GM15510 (cell line): ENCODE results near the gene UBASH3B.

Experiments
- POLR2A ChIP-seq: IDR thresholded peaks from 3 replicates; pipeline ENCODE4 v1.6.1; 2011; ENCODE audit warnings: borderline replicate concordance; ENCODE audit not compliant: insufficient read length; ENCODE audit errors: extremely low read depth

UBASH3B gene

DNA sequence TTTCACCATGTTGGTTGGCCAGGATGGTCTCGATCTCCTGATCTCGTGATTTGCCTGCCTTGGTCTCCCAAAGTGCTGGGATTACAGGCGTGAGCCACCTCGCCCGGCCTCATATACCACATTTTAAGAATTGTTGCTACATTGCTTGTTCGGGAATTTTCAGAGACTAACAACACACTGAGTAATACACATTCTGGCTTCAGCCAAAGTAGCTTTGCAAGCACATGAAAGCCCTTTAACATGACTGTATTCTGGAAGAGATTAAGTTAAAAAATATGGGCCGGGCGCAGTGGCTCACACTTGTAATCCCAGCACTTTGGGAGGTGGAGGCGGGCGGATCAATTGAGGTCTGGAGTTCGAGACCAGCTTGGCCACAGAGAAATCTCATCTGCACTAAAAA, 197.7 kb downstream of the UBASH3B start:
- TF ChIP-seq POLR2A: no peak

DNA sequence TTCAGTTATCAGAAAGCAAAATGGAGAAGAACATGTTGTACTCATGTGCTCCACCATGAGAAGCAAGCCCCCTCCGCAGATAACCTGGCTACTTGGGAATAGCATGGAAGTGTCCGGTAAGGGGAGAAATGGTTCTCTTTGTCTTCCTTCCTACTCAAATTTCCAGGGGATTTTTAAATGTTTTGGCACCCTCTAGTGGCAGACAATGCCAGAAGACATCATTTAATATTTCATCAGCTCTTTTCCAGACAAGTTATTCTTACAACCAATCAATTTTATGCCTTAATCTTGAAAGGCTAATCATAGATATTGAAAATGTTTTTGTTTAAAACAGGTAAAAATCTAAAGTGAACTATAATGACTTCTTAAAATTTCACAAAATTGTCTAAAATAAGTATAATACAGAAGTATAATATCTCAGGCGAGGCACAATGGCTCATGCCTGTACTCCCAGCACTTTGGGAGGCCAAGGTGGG, 198.5 kb downstream of the UBASH3B start:
- TF ChIP-seq POLR2A: no peak

DNA sequence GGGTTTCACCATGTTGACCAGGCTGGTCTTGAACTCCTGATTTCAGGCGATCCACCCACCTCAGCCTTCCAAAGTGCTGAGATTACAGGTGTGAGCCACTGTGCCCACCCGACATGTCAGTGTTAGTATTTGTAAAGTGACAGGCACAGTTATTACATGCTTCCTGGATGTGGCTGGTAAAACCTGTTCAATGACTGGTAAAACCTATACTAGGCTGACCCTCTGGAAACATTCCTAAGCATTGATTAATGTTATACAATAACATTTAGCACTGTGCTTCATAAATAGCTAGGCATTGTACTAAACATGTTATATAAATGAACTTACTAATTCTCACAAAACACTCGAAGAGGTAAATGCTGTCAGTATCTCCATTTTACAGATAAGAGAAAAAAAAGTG, 206.1 kb downstream of the UBASH3B start:
- TF ChIP-seq POLR2A: no peak

DNA sequence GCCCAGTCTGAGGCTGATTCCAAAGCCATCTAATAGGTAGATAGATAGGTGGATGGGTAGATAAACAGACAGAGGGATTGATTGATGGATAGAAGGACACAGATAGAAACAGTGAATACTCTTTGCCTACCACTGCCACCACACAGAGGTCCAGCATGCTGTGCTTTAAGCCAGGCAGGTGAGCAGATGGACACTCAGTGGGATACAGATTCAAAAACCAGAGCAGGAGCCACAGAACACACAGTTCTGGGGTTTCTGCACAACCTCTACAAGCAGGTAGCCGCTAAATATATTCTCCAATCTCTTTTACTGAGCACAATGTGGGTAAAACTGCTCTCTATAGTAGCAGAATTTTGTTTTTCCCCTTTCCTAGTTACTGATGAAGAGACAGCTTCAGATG, 206.6 kb downstream of the UBASH3B start:
- no peak for TF ChIP-seq POLR2A

DNA sequence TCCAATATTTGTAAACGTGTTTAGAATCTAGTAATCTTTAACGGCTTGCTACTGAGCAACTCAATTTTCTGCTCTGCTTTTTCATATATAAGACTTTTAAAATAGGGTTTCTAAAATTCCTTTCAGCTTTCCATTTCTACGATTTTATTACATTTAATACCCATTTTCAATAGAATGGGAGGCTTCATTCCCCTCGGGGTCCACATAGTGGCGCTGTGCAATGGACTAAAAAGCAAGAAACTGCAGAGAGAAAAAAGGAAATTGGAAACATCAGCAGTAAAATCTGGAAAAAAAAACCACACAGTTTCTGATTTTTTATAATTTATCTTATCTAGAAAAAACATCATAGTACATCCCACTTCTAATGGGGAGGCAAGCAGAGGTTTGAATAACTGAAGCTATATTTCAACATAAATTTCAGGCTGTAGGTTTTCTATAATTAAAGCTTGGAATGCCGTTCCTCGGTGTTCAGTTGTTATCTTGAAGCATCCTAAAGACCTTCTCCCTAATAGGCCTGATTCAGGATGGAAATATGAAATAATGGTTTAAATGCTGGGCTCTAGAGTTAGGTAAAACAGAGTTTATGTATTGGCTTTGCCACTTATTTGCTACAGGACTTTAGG, 208.3 kb downstream of the UBASH3B start:
- no peak for TF ChIP-seq POLR2A
